SK-N-SH (cell line): Measurements from ENCODE around the gene HOXA6. TPM values are rescaled to one million over a fixed set of nuclear protein-coding genes. Genes with fewer than 3 reads are reported as not detected.

ENCODE experiments used
- CTCF ChIA-PET: fragments of 300-600, 350-600 bp; formaldehyde crosslinking; extraction: SDS; loops from one replicate; lab custom pipeline; 2021; lab: Yijun Ruan, JAX
- POLR2A ChIA-PET: fragments of 350-600 bp; sonication (Branson Sonifier 250); formaldehyde crosslinking; extraction: SDS; loops from one replicate; lab custom pipeline; 2020; ENCODE audit warnings: antibody characterized with exemption, inconsistent platforms; lab: Yijun Ruan, JAX
- DNase-seq: peaks from one replicate; pipeline ENCODE4 v3.0.0; 2012
- H2AFZ ChIP-seq: fragments of 200-600 bp; sonication (generic); 2 replicates; pipeline ENCODE4 v1.8.1; 2016; ENCODE audit warnings: antibody characterized with exemption, mild to moderate bottlenecking, low read depth
- H3F3A ChIP-seq: fragments of 200-600 bp; sonication (generic); replicated peaks from 2 replicates; pipeline ENCODE3; 2016; ENCODE audit warnings: antibody characterized with exemption, mild to moderate bottlenecking; ENCODE audit not compliant: insufficient read depth
- H3K27ac ChIP-seq, 2 experiments: fragments of 200-500 bp in 1 of 2; fragments of 200-600 bp in 1 of 2; sonication (Bioruptor generic) in 1 of 2; sonication (generic), shearing (Covaris generic) in 1 of 2; 2 replicates each; pipeline versions ENCODE4 v1.5.1 to v1.6.1; 2014 to 2016; ENCODE audit warnings: low read depth in 2 of 2, inconsistent platforms in 1 of 2, low read length in 1 of 2, mild to moderate bottlenecking in 1 of 2, mixed read lengths in 1 of 2
- H3K27me3 ChIP-seq: fragments of 200-600 bp; sonication (generic), shearing (Covaris generic); 2 replicates; pipeline ENCODE4 v1.6.1; 2016; ENCODE audit warnings: mixed run types; ENCODE audit not compliant: insufficient read depth
- H3K36me3 ChIP-seq, 2 experiments: fragments of 200-500 bp in 1 of 2; fragments of 200-600 bp in 1 of 2; sonication (Bioruptor generic) in 1 of 2; sonication (generic) in 1 of 2; replicated peaks in 1 of 2; 2 replicates each; pipeline versions ENCODE3 to v1.5.1; 2014 to 2016; ENCODE audit warnings: low read length in 1 of 2, mild to moderate bottlenecking in 1 of 2; ENCODE audit not compliant: insufficient read depth in 2 of 2, control insufficient read depth in 1 of 2
- H3K4me1 ChIP-seq, 2 experiments: fragments of 200-500 bp in 1 of 2; fragments of 200-600 bp in 1 of 2; sonication (Bioruptor generic) in 1 of 2; sonication (generic), shearing (Covaris generic) in 1 of 2; 2 replicates each; pipeline versions ENCODE4 v1.5.1 to v1.6.1; 2014 to 2016; ENCODE audit warnings: low read depth in 1 of 2, low read length in 1 of 2, mixed run types in 1 of 2; ENCODE audit not compliant: insufficient read depth in 2 of 2, control insufficient read depth in 1 of 2
- H3K4me2 ChIP-seq: fragments of 200-600 bp; sonication (generic), shearing (Covaris generic); 2 replicates; pipeline ENCODE4 v1.6.1; 2017; ENCODE audit warnings: mixed run types
- H3K4me3 ChIP-seq, 2 experiments: fragments of 200-500 bp in 1 of 2; fragments of 200-600 bp in 1 of 2; sonication (Bioruptor generic) in 1 of 2; sonication (generic), shearing (Covaris generic) in 1 of 2; 2 replicates each; pipeline versions ENCODE4 v1.5.1 to v1.8.1; 2014 to 2016; ENCODE audit warnings: low read depth in 2 of 2, inconsistent platforms in 1 of 2, low read length in 1 of 2, mild to moderate bottlenecking in 1 of 2, mixed read lengths in 1 of 2, moderate library complexity in 1 of 2
- H3K79me2 ChIP-seq: fragments of 200-600 bp; sonication (generic); 2 replicates; pipeline ENCODE4 v1.8.1; 2017; ENCODE audit warnings: mild to moderate bottlenecking; ENCODE audit not compliant: insufficient read depth
- H3K9ac ChIP-seq: fragments of 200-600 bp; sonication (generic); 2 replicates; pipeline ENCODE4 v1.6.1; 2017; ENCODE audit warnings: mixed run types
- H3K9me2 ChIP-seq: fragments of 200-600 bp; sonication (generic); 2 replicates; pipeline ENCODE4 v1.6.1; 2017; ENCODE audit warnings: mixed run types
- H3K9me3 ChIP-seq: fragments of 200-600 bp; sonication (generic); 2 replicates; pipeline ENCODE4 v1.6.1; 2017; ENCODE audit warnings: mixed run types, mild to moderate bottlenecking, moderate library complexity
- H4K20me1 ChIP-seq: fragments of 200-600 bp; sonication (generic); 2 replicates; pipeline ENCODE4 v1.6.1; 2017; ENCODE audit warnings: mild to moderate bottlenecking, mixed run types; ENCODE audit not compliant: insufficient read depth
- CHD2 ChIP-seq: fragments of 150-350 bp; IDR thresholded peaks from 2 replicates; pipeline ENCODE4 v1.6.1; 2018; ENCODE audit warnings: low read length; ENCODE audit not compliant: partially characterized antibody
- EP300 ChIP-seq, 2 experiments: IDR thresholded peaks; 2 replicates each; pipeline versions ENCODE4 v1.4.0 to v1.6.1; 2012; ENCODE audit warnings: borderline replicate concordance in 1 of 2, low read depth in 1 of 2, low read length in 1 of 2
- FOSL2 ChIP-seq: IDR thresholded peaks from 2 replicates; pipeline ENCODE4 v1.4.0; 2012; ENCODE audit warnings: low read depth, mild to moderate bottlenecking, moderate library complexity, borderline replicate concordance
- GABPA ChIP-seq: IDR thresholded peaks from 2 replicates; pipeline ENCODE4 v1.4.0; 2012; ENCODE audit warnings: low read depth, mild to moderate bottlenecking
- GATA2 ChIP-seq: sonication (generic); formaldehyde crosslinking; IDR thresholded peaks from 2 replicates; pipeline ENCODE4 v1.5.0; 2020; ENCODE audit warnings: mild to moderate bottlenecking, missing genetic modification reagents
- JUND ChIP-seq: IDR thresholded peaks from 2 replicates; pipeline ENCODE4 v1.4.0; 2012
- MEF2A ChIP-seq: IDR thresholded peaks from 2 replicates; pipeline ENCODE4 v1.4.0; 2012; ENCODE audit warnings: low read depth, borderline replicate concordance
- MXI1 ChIP-seq: IDR thresholded peaks from 2 replicates; pipeline ENCODE4 v1.6.1; 2012; ENCODE audit warnings: mild to moderate bottlenecking, low read depth, low read length, improper control_type of control experiment
- NFIC ChIP-seq: IDR thresholded peaks from 2 replicates; pipeline ENCODE4 v1.4.0; 2012; ENCODE audit warnings: borderline replicate concordance
- NRF1 ChIP-seq: IDR thresholded peaks from 2 replicates; pipeline ENCODE4 v1.6.1; 2012; ENCODE audit warnings: low read depth, mild to moderate bottlenecking, low read length
- RAD21 ChIP-seq: IDR thresholded peaks from 2 replicates; pipeline ENCODE4 v1.6.1; 2012; ENCODE audit warnings: mild to moderate bottlenecking, low read length
- RCOR1 ChIP-seq: fragments of 150-350 bp; IDR thresholded peaks from 2 replicates; pipeline ENCODE4 v1.6.1; 2017; ENCODE audit warnings: antibody characterized with exemption, low read length
- RFX5 ChIP-seq: IDR thresholded peaks from 2 replicates; pipeline ENCODE4 v1.6.1; 2012; ENCODE audit warnings: mild to moderate bottlenecking, improper control_type of control experiment, low read length
- RXRA ChIP-seq: IDR thresholded peaks from 2 replicates; pipeline ENCODE4 v1.4.0; 2012; ENCODE audit warnings: low read depth, mild to moderate bottlenecking, borderline replicate concordance
- SIN3A ChIP-seq: IDR thresholded peaks from 2 replicates; pipeline ENCODE4 v1.6.1; 2012; ENCODE audit warnings: low read depth, mild to moderate bottlenecking, low read length, moderate library complexity, borderline replicate concordance
- TCF12 ChIP-seq: IDR thresholded peaks from 2 replicates; pipeline ENCODE4 v1.4.0; 2012
- TEAD4 ChIP-seq: IDR thresholded peaks from 2 replicates; pipeline ENCODE4 v1.4.0; 2012; ENCODE audit warnings: mild to moderate bottlenecking, borderline replicate concordance; ENCODE audit not compliant: insufficient read depth
- YY1 ChIP-seq: IDR thresholded peaks from 2 replicates; pipeline ENCODE4 v1.4.0; 2012; ENCODE audit warnings: low read depth, mild to moderate bottlenecking
- WGBS: methylation state at CpG from one replicate; pipeline ENCODE4 v1.1.6; 2017; ENCODE audit warnings: low lambda C conversion rate; 5-methylcytosine and 5-hydroxymethylcytosine counted together
- polyA plus RNA-seq, 3 experiments: library from polyadenylated mRNA; depleted of rRNA; stranded (reverse); fragments of >200 nt; gene quantifications; 2 replicates each; pipeline ENCODE4 v1.2.3, GENCODE V29; 2012
- TF ChIP-seq, protein P1 (sequence below): fragments of 150-350 bp; IDR thresholded peaks from 2 replicates; pipeline ENCODE4 v1.6.1; 2016; ENCODE audit warnings: mild to moderate bottlenecking, low read depth, low read length
- TF ChIP-seq, protein P2 (sequence below): IDR thresholded peaks from 2 replicates; pipeline ENCODE4 v1.6.1; 2012; ENCODE audit warnings: mild to moderate bottlenecking, low read depth, low read length, moderate library complexity
- TF ChIP-seq, protein P3 (sequence below): IDR thresholded peaks from 2 replicates; pipeline ENCODE4 v1.4.0; 2012; ENCODE audit warnings: low read depth
- TF ChIP-seq, protein P4 (sequence below): fragments of 200-600 bp; sonication (generic); IDR thresholded peaks from 2 replicates; pipeline ENCODE4 v1.6.1; 2017; ENCODE audit warnings: antibody characterized with exemption, mild to moderate bottlenecking, moderate library complexity
- TF ChIP-seq, protein P5 (sequence below): IDR thresholded peaks from 2 replicates; pipeline ENCODE4; 2012
- TF ChIP-seq, protein P6 (sequence below): IDR thresholded peaks from 2 replicates; pipeline ENCODE4 v1.4.0; 2012; ENCODE audit warnings: low read depth, borderline replicate concordance

Gene HOXA6
- polyA plus RNA-seq, 1 of the 3 experiments (the other 2 are of a cell fraction): not detected

DNA sequence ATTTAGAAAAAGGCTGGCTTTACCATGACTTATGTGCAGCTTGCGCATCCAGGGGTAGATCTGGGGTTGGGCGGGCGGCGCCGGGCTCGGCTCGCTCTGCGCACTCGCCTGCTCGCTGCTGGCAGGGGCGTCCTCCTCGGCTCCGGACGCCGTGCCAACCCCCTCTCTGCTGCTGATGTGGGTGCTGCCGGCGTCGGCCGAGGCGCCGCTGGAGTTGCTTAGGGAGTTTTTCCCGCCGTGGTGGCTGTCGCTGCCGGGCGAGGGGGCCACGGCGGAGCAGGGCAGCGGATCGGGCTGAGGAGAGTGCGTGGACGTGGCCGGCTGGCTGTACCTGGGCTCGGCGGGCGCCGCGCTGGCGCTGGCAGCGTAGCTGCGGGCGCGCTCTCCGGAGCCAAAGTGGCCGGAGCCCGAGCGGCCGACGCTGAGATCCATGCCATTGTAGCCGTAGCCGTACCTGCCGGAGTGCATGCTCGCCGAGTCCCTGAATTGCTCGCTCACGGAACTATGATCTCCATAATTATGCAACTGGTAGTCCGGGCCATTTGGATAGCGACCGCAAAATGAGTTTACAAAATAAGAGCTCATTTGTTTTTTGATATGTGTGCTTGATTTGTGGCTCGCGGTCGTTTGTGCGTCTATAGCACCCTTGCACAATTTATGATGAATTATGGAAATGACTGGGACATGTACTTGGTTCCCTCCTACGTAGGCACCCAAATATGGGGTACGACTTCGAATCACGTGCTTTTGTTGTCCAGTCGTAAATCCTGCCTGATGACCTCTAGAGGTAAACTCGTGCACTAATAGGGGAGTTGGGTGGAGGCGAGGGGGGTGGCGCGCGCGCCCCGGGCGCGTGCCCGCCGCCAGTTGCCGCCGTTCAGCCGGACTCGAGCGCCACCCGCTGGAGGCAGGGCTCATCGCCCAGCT lies 4.3 kb downstream of the HOXA6 start, which contains the start of gene HOXA5:
TSS of gene HOXA5 (minus strand) at position 659 of the 927 bp plus-strand sequence. CDS start at position 585, 74 bp downstream.
- no peaks in the 10 kb centered on the region for H3K9me3 ChIP-seq
- DNase-seq: peak; percentile 92
- WGBS: 6% methylated on average over 56 of the region's 86 CpGs
- no peak for TF ChIP-seq JUND
- TF ChIP-seq RXRA: no peak
- TF ChIP-seq RAD21: peak; percentile 63
- TF ChIP-seq, protein P1, sequence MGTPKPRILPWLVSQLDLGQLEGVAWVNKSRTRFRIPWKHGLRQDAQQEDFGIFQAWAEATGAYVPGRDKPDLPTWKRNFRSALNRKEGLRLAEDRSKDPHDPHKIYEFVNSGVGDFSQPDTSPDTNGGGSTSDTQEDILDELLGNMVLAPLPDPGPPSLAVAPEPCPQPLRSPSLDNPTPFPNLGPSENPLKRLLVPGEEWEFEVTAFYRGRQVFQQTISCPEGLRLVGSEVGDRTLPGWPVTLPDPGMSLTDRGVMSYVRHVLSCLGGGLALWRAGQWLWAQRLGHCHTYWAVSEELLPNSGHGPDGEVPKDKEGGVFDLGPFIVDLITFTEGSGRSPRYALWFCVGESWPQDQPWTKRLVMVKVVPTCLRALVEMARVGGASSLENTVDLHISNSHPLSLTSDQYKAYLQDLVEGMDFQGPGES: no peak
- TF ChIP-seq MXI1: no peak
- no peak for TF ChIP-seq NFIC
- TF ChIP-seq, protein P2, sequence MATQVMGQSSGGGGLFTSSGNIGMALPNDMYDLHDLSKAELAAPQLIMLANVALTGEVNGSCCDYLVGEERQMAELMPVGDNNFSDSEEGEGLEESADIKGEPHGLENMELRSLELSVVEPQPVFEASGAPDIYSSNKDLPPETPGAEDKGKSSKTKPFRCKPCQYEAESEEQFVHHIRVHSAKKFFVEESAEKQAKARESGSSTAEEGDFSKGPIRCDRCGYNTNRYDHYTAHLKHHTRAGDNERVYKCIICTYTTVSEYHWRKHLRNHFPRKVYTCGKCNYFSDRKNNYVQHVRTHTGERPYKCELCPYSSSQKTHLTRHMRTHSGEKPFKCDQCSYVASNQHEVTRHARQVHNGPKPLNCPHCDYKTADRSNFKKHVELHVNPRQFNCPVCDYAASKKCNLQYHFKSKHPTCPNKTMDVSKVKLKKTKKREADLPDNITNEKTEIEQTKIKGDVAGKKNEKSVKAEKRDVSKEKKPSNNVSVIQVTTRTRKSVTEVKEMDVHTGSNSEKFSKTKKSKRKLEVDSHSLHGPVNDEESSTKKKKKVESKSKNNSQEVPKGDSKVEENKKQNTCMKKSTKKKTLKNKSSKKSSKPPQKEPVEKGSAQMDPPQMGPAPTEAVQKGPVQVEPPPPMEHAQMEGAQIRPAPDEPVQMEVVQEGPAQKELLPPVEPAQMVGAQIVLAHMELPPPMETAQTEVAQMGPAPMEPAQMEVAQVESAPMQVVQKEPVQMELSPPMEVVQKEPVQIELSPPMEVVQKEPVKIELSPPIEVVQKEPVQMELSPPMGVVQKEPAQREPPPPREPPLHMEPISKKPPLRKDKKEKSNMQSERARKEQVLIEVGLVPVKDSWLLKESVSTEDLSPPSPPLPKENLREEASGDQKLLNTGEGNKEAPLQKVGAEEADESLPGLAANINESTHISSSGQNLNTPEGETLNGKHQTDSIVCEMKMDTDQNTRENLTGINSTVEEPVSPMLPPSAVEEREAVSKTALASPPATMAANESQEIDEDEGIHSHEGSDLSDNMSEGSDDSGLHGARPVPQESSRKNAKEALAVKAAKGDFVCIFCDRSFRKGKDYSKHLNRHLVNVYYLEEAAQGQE: no peak
- no peak for TF ChIP-seq RFX5
- no peak for TF ChIP-seq SIN3A
- no peak for TF ChIP-seq MEF2A
- TF ChIP-seq FOSL2: no peak
- no peak for TF ChIP-seq GABPA
- TF ChIP-seq, protein P3, sequence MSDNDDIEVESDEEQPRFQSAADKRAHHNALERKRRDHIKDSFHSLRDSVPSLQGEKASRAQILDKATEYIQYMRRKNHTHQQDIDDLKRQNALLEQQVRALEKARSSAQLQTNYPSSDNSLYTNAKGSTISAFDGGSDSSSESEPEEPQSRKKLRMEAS: no peak
- no peak for TF ChIP-seq GATA2 (CRISPR knock-in tag)
- TF ChIP-seq TEAD4: no peak
- TF ChIP-seq, protein P4, sequence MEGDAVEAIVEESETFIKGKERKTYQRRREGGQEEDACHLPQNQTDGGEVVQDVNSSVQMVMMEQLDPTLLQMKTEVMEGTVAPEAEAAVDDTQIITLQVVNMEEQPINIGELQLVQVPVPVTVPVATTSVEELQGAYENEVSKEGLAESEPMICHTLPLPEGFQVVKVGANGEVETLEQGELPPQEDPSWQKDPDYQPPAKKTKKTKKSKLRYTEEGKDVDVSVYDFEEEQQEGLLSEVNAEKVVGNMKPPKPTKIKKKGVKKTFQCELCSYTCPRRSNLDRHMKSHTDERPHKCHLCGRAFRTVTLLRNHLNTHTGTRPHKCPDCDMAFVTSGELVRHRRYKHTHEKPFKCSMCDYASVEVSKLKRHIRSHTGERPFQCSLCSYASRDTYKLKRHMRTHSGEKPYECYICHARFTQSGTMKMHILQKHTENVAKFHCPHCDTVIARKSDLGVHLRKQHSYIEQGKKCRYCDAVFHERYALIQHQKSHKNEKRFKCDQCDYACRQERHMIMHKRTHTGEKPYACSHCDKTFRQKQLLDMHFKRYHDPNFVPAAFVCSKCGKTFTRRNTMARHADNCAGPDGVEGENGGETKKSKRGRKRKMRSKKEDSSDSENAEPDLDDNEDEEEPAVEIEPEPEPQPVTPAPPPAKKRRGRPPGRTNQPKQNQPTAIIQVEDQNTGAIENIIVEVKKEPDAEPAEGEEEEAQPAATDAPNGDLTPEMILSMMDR: peak; percentile 85
- TF ChIP-seq TCF12: no peak
- TF ChIP-seq, protein P5, sequence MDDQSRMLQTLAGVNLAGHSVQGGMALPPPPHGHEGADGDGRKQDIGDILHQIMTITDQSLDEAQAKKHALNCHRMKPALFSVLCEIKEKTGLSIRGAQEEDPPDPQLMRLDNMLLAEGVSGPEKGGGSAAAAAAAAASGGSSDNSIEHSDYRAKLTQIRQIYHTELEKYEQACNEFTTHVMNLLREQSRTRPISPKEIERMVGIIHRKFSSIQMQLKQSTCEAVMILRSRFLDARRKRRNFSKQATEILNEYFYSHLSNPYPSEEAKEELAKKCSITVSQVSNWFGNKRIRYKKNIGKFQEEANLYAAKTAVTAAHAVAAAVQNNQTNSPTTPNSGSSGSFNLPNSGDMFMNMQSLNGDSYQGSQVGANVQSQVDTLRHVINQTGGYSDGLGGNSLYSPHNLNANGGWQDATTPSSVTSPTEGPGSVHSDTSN: no peak
- TF ChIP-seq, protein P6, sequence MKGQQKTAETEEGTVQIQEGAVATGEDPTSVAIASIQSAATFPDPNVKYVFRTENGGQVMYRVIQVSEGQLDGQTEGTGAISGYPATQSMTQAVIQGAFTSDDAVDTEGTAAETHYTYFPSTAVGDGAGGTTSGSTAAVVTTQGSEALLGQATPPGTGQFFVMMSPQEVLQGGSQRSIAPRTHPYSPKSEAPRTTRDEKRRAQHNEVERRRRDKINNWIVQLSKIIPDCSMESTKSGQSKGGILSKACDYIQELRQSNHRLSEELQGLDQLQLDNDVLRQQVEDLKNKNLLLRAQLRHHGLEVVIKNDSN: peak; percentile 37; the same call in 1 of the 2 replicates
- TF ChIP-seq EP300 (IDR thresholded peaks at IDR 0.05; ENCODE audit: borderline replicate concordance in 1 of 2, low read depth in 1 of 2, low read length in 1 of 2): no peak
- no peak for TF ChIP-seq RCOR1
- TF ChIP-seq YY1: no peak
- TF ChIP-seq NRF1: no peak
- no peak for TF ChIP-seq CHD2

More for the DNA sequence above, 4.3 kb downstream of the HOXA6 start, which contains the start of gene HOXA5:
- peak within 1 kb of the TSS; percentile 17 to 31; a peak in 2 of 4 replicates for H3K4me3 ChIP-seq
- H2AFZ ChIP-seq: no peak within 1 kb of the TSS
- H3K9ac ChIP-seq: no peak within 1 kb of the TSS
- H4K20me1 ChIP-seq: no peaks in the 10 kb centered on the region
- H3K4me2 ChIP-seq: peak within 1 kb of the TSS; percentile 42
- H3F3A ChIP-seq: no peaks in the 10 kb centered on the region
- CTCF ChIA-PET: interaction anchor here (0.6 to 10.9 kb wide), 37 partner anchors 8 to 1291 kb away, joined by 3 to 270 read pairs (median 4); partner anchors contain the start of genes HOXA10, HOXA11, HOXA3 and HOXA4
- POLR2A ChIA-PET: no interaction called here
- no peaks in the 10 kb centered on the region for H3K36me3 ChIP-seq
- H3K27ac ChIP-seq: no peak within 1 kb of the TSS
- no peaks in the 10 kb centered on the region for H3K9me2 ChIP-seq
- peaks cover 100% of the 10 kb centered on the region for H3K27me3 ChIP-seq
- H3K4me1 ChIP-seq: peaks cover 11 to 12% of the 10 kb centered on the region in 2 experiments; a peak in 1 of 4 replicates
- no peaks in the 10 kb centered on the region for H3K79me2 ChIP-seq
